Endothelial cell (in vitro differentiated cells): Measurements from ENCODE around the gene MPC1. TPM values are rescaled to one million over a fixed set of nuclear protein-coding genes. Genes with fewer than 3 reads are reported as not detected.

Source experiments
- DNase-seq: peaks from one replicate; pipeline ENCODE4 v3.0.0; 2021; ENCODE audit warnings: low spot score
- H3K27ac Mint-ChIP-seq: one replicate; pipeline ENCODE4 v1.8.0; 2021; ENCODE audit warnings: mixed read lengths, inconsistent platforms; ENCODE audit not compliant: unreplicated experiment
- H3K27me3 Mint-ChIP-seq: one replicate; pipeline ENCODE4 v1.8.0; 2021; ENCODE audit warnings: mild to moderate bottlenecking, moderate library complexity, mixed read lengths, inconsistent platforms; ENCODE audit not compliant: unreplicated experiment
- H3K36me3 Mint-ChIP-seq: one replicate; pipeline ENCODE4 v1.8.0; 2021; ENCODE audit warnings: mild to moderate bottlenecking, low read depth, mixed read lengths, inconsistent platforms; ENCODE audit not compliant: unreplicated experiment
- H3K4me1 Mint-ChIP-seq: one replicate; pipeline ENCODE4 v1.8.0; 2021; ENCODE audit warnings: mild to moderate bottlenecking, mixed read lengths, inconsistent platforms; ENCODE audit not compliant: unreplicated experiment
- H3K4me3 Mint-ChIP-seq: one replicate; pipeline ENCODE4 v1.8.0; 2021; ENCODE audit warnings: mild to moderate bottlenecking, mixed read lengths, inconsistent platforms; ENCODE audit not compliant: unreplicated experiment
- H3K9me3 Mint-ChIP-seq: one replicate; pipeline ENCODE4 v1.8.0; 2021; ENCODE audit warnings: mixed read lengths, inconsistent platforms; ENCODE audit not compliant: unreplicated experiment
- CTCF ChIP-seq: fragments of 200-600 bp; sonication (generic); IDR thresholded peaks from one replicate; pipeline ENCODE4 v1.5.0; 2021; ENCODE audit warnings: antibody characterized with exemption; ENCODE audit not compliant: unreplicated experiment
- total RNA-seq: library from RNA; stranded (reverse); fragmentation: NEBNext Ultra II Directional; extraction: Animal tissue kit (Norgen Biotek cat#: 25700); gene quantifications from one replicate; pipeline ENCODE4 v1.2.1, GENCODE V29; 2021; ENCODE audit not compliant: unreplicated experiment

MPC1 gene
- total RNA-seq, 1 donor from 2014 or later: 23.7 TPM

- H3K27ac Mint-ChIP-seq: no peak overlapping the region
- no peaks in the 10 kb centered on the region for H3K9me3 Mint-ChIP-seq
- H3K4me3 Mint-ChIP-seq: no peak overlapping the region
- no peaks in the 10 kb centered on the region for H3K36me3 Mint-ChIP-seq
- no peaks in the 10 kb centered on the region for H3K27me3 Mint-ChIP-seq
- DNase-seq: no peak
- no peak for TF ChIP-seq CTCF
- peaks cover 6% of the 10 kb centered on the region for H3K4me1 Mint-ChIP-seq
Observed at GRCh38 chr6:166355552-166355951, 27.2 kb downstream of the MPC1 start.

- no peak for TF ChIP-seq CTCF
- DNase-seq: no peak
- Mint-ChIP-seq H3K27me3 (no peaks in the 10 kb centered on the region), H3K9me3 (no peaks in the 10 kb centered on the region), H3K36me3 (no peaks in the 10 kb centered on the region), H3K27ac (no peak overlapping the region), H3K4me3 (no peak overlapping the region), H3K4me1 (peaks cover 3% of the 10 kb centered on the region)
Observed at GRCh38 chr6:166354965-166355364, 27.8 kb downstream of the MPC1 start.

- Mint-ChIP-seq H3K4me3 (no peak overlapping the region), H3K27me3 (no peaks in the 10 kb centered on the region), H3K36me3 (no peaks in the 10 kb centered on the region), H3K9me3 (peaks cover 5% of the 10 kb centered on the region), H3K4me1 (no peaks in the 10 kb centered on the region), H3K27ac (no peak overlapping the region)
- no peak for DNase-seq
- no peak for TF ChIP-seq CTCF
Observed at GRCh38 chr6:166354143-166354542, 28.6 kb downstream of the MPC1 start.

GRCh38 chr6:166353507-166353906 is 29.2 kb downstream of the MPC1 start:
- no peak overlapping the region for H3K27ac Mint-ChIP-seq
- peaks cover 5% of the 10 kb centered on the region for H3K9me3 Mint-ChIP-seq

GRCh38 chr6:166352923-166353322 is 29.8 kb downstream of the MPC1 start:
- TF ChIP-seq CTCF: no peak
- no peaks in the 10 kb centered on the region for H3K4me1 Mint-ChIP-seq
- no peaks in the 10 kb centered on the region for H3K27me3 Mint-ChIP-seq
- no peak for DNase-seq
- H3K36me3 Mint-ChIP-seq: no peaks in the 10 kb centered on the region
- peaks cover 5% of the 10 kb centered on the region for H3K9me3 Mint-ChIP-seq
- H3K4me3 Mint-ChIP-seq: no peak overlapping the region
- no peak overlapping the region for H3K27ac Mint-ChIP-seq

More at GRCh38 chr6:166353507-166353906, 29.2 kb downstream of the MPC1 start:
- Mint-ChIP-seq H3K4me3 (no peak overlapping the region), H3K4me1 (no peaks in the 10 kb centered on the region), H3K27me3 (no peaks in the 10 kb centered on the region), H3K36me3 (no peaks in the 10 kb centered on the region)
- TF ChIP-seq CTCF: no peak
- DNase-seq: no peak
